A673 (cell line): ENCODE measurements around the gene ARHGAP26. TPM values are rescaled to one million over a fixed set of nuclear protein-coding genes. Genes with fewer than 3 reads are reported as not detected.
"Not testable (repeated sequence)": the region's sequence is repeated elsewhere in the genome, so short reads cannot be mapped to it uniquely, and the experiment has no call there.

ENCODE experiments used
- BruUV-seq: library from RNA; stranded (reverse); fragments of 400-500 nt; replicated peaks from 2 replicates; lab custom pipeline; 2021; lab: Mats Ljungman, UMichigan
- CTCF ChIA-PET: fragments of 300-600 bp; sonication (Branson Sonifier 250); formaldehyde crosslinking; loops from one replicate; lab custom pipeline; 2022; ENCODE audit warnings: antibody characterized with exemption; lab: Charles Lee
- POLR2A ChIA-PET: fragments of 300-600 bp; sonication (Branson Sonifier 250); formaldehyde crosslinking; loops from one replicate; lab custom pipeline; 2022; ENCODE audit warnings: antibody characterized with exemption; ENCODE audit not compliant: low non-redundant PET; lab: Charles Lee
- DNase-seq: peaks from one replicate; pipeline ENCODE4 v3.0.0-alpha.2; 2015; ENCODE audit warnings: low spot score
- H3K27ac ChIP-seq: fragments of 200-600 bp; sonication (generic); 2 replicates; pipeline ENCODE4 v1.5.1; 2016; ENCODE audit warnings: mixed run types, low read depth, mild to moderate bottlenecking, mixed read lengths, antibody characterized with exemption, low read length; ENCODE audit not compliant: poor library complexity, severe bottlenecking
- H3K27me3 ChIP-seq: fragments of 200-600 bp; sonication (generic); replicated peaks from 2 replicates; pipeline ENCODE4 v1.6.1; 2017; ENCODE audit warnings: mixed run types, low read depth, mild to moderate bottlenecking, mixed read lengths, antibody characterized with exemption, low read length; ENCODE audit not compliant: insufficient read depth, poor library complexity
- H3K36me3 ChIP-seq: fragments of 200-600 bp; sonication (generic); 2 replicates; pipeline ENCODE4 v1.6.1; 2016; ENCODE audit warnings: mixed run types, mild to moderate bottlenecking, mixed read lengths, antibody characterized with exemption, low read length; ENCODE audit not compliant: insufficient read depth, poor library complexity, severe bottlenecking
- H3K4me1 ChIP-seq: fragments of 200-600 bp; sonication (generic); 2 replicates; pipeline ENCODE4 v1.6.1; 2017; ENCODE audit warnings: mixed run types, mild to moderate bottlenecking, mixed read lengths, antibody characterized with exemption, low read length; ENCODE audit not compliant: insufficient read depth, poor library complexity, severe bottlenecking
- H3K4me3 ChIP-seq: fragments of 200-600 bp; sonication (generic); 2 replicates; pipeline ENCODE4 v1.5.1; 2016; ENCODE audit warnings: low read depth, mixed run types, mild to moderate bottlenecking, mixed read lengths, low read length; ENCODE audit not compliant: poor library complexity, severe bottlenecking
- H3K9me3 ChIP-seq: fragments of 200-600 bp; sonication (generic); 2 replicates; pipeline ENCODE4 v1.6.1; 2016; ENCODE audit warnings: mixed run types, low read depth, mild to moderate bottlenecking, mixed read lengths, antibody characterized with exemption, low read length; ENCODE audit not compliant: poor library complexity, severe bottlenecking
- EZH2 ChIP-seq: fragments of 200-600 bp; sonication (generic); IDR thresholded peaks from 2 replicates; pipeline ENCODE4 v1.6.1; 2017; ENCODE audit warnings: borderline replicate concordance, low read depth, mild to moderate bottlenecking, mixed read lengths, antibody characterized with exemption, low read length; ENCODE audit not compliant: poor library complexity, severe bottlenecking
- intact Hi-C: fragments of 100-400 bp; cut with micrococcal nuclease; formaldehyde crosslinking; loops from one replicate; pipeline ENCODE4 v1.10.0; 2022; ENCODE audit not compliant: unreplicated experiment
- total RNA-seq: library from RNA; stranded (reverse); gene quantifications from 2 replicates; pipeline ENCODE4 v1.2.3, GENCODE V29; 2021
- TF ChIP-seq, protein P1 (sequence below): fragments of 300-800, 200-600 bp; sonication (generic); conservative IDR thresholded peaks from 2 replicates; pipeline ENCODE4 v1.5.1; 2017; ENCODE audit warnings: low read depth, mild to moderate bottlenecking, antibody characterized with exemption, low read length, moderate library complexity, mixed read lengths

ARHGAP26 gene
- total RNA-seq, 1 experiment from 2014 or later = 25.5 TPM

- POLR2A ChIA-PET = no interaction called here
- CTCF ChIA-PET = no interaction called here
- TF ChIP-seq, protein P1, sequence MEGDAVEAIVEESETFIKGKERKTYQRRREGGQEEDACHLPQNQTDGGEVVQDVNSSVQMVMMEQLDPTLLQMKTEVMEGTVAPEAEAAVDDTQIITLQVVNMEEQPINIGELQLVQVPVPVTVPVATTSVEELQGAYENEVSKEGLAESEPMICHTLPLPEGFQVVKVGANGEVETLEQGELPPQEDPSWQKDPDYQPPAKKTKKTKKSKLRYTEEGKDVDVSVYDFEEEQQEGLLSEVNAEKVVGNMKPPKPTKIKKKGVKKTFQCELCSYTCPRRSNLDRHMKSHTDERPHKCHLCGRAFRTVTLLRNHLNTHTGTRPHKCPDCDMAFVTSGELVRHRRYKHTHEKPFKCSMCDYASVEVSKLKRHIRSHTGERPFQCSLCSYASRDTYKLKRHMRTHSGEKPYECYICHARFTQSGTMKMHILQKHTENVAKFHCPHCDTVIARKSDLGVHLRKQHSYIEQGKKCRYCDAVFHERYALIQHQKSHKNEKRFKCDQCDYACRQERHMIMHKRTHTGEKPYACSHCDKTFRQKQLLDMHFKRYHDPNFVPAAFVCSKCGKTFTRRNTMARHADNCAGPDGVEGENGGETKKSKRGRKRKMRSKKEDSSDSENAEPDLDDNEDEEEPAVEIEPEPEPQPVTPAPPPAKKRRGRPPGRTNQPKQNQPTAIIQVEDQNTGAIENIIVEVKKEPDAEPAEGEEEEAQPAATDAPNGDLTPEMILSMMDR = no peak
- TF ChIP-seq EZH2 = no peak
- DNase-seq = no peak
- no TSS peak for BruUV-seq
- Histone ChIP-seq H3K9me3 (peaks cover 4% of the 10 kb centered on the region), H3K27ac (no peak overlapping the region), H3K4me1 (no peaks in the 10 kb centered on the region), H3K4me3 (no peak overlapping the region), H3K36me3 (no peaks in the 10 kb centered on the region), H3K27me3 (no peaks in the 10 kb centered on the region)
- intact Hi-C loops = no loop called here
Observed at GRCh38 chr5:143201589-143201988, 431.4 kb downstream of the ARHGAP26 start.

GRCh38 chr5:143203301-143203956 is 433.3 kb downstream of the ARHGAP26 start:
- intact Hi-C loops, H3K4me3 ChIP-seq, H3K27ac ChIP-seq, CTCF ChIA-PET, DNase-seq, BruUV-seq, H3K27me3 ChIP-seq, H3K4me1 ChIP-seq, H3K9me3 ChIP-seq, H3K36me3 ChIP-seq, POLR2A ChIA-PET: not testable (repeated sequence)

DNA sequence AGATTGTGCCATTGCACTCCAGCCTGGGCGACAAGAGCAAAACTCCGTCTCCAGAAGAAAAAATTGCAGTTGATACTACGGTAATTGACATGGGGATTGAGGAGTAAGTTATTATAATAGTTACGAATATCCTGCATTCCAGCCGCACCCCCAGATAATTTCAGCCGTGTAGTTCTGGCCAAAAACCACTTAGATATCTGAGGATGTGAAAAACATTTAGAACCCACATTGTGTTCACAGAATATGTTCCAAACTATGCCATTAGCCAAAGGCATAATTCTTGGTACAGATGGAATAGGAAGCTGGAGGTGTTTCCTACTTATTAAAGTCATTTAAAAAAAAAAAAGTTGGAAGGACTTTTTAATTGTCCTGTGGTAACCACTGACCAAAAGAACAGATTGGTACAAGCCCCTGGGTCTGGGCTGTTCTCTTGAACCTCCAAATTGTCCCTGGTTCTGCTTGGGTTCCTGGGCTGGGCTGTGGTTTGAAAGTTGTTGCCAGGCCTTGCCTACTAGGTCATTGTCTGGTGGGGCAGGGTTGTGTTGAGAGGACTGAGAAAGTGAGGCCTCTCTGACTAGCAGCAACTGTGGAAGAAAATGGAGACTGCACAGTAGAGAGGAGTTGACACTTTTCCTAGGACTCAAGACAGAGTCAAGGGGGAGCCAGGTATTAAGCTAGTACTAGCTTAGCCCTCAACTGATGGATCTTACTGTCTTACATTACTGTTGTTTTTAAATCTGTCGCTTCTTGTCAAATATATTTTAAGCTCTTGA is 434.5 kb downstream of the ARHGAP26 start:
- H3K27me3 ChIP-seq = no peaks in the 10 kb centered on the region
- H3K9me3 ChIP-seq = no peaks in the 10 kb centered on the region
- POLR2A ChIA-PET = no interaction called here
- no peak overlapping the region for H3K4me3 ChIP-seq
- TF ChIP-seq, protein P1 = no peak
- TF ChIP-seq EZH2 = no peak
- intact Hi-C loops = no loop called here
- CTCF ChIA-PET = no interaction called here
- no peaks in the 10 kb centered on the region for H3K4me1 ChIP-seq
- BruUV-seq = no TSS peak
- H3K27ac ChIP-seq = no peak overlapping the region
- H3K36me3 ChIP-seq = no peaks in the 10 kb centered on the region
- no peak for DNase-seq
